GM10248 (cell line): ENCODE measurements around the gene CREB3L1.

Source experiments
- CTCF ChIA-PET: fragments of 300-600 bp; sonication (Branson Sonifier 250); formaldehyde crosslinking; extraction: SDS; loops from one replicate; lab custom pipeline; 2021; ENCODE audit warnings: antibody characterized with exemption; lab: Yijun Ruan, JAX
- POLR2A ChIA-PET: fragments of 350-650 bp; sonication (Branson Sonifier 250); formaldehyde crosslinking; extraction: SDS; loops from one replicate; lab custom pipeline; 2020; ENCODE audit warnings: antibody characterized with exemption; lab: Yijun Ruan, JAX
- DNase-seq: peaks from one replicate; pipeline ENCODE4 v3.0.0; 2012; ENCODE audit errors: extremely low spot score
- TF ChIP-seq, protein P1 (sequence below): IDR thresholded peaks from 2 replicates; pipeline ENCODE4 v1.5.1; 2012; ENCODE audit warnings: mild to moderate bottlenecking, low read depth; ENCODE audit errors: extremely low read depth, missing control alignments, control extremely low read depth

Gene CREB3L1

DNA sequence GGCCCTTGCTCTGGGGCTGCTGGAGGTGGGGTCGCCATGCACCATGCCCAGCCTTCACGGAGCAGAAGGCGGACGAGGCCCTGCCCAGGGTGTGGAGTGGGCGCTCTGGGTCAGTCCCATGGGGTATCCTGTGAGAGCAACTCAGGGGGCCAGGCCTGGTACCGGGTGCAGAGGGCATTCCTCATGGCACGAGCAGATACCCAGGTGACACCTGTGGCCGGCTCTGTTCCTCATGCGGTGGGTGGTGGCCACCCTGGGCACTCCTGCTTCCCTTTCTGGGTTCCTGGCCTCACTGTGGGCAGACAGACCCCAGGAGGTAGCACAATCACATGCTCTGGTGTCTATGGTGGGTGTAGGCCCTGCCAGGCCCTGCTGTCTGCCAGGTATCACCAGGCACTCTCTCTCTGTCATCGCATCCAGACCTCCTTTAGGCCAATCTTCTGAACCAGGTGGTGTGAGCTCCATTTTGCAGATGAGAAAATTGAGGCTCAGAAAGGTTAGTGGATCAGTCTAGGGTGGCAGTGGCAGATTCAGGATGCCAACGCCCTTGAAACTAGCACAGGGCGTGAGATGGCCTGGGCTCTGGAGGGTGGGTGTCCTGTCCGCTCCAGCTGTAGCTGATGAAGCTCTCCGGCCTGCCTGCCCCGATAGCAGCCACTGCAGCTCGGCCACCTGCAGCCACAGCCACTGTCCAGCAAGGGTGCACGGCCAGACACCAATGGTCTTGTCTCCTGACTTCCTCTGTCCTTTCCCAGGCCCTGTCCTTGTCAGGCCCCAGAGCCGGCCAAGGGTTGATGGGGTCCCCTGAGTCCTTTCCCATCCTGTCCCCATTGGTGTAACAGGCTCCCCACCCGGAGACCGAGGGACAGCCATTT is 84.9 kb downstream of the CREB3L1 start:
- no peak for DNase-seq
- ChIA-PET CTCF (interaction anchor here (1.0 to 21.1 kb wide), 9 partner anchors 1 to 175 kb away, joined by 3 to 452 read pairs (median 9); partner anchors contain the start of gene DGKZ), POLR2A (interaction anchor here (0.5 kb wide), 1 partner anchor 216 kb away, joined by 7 read pairs; no protein-coding TSS in a partner anchor)
- TF ChIP-seq, protein P1, sequence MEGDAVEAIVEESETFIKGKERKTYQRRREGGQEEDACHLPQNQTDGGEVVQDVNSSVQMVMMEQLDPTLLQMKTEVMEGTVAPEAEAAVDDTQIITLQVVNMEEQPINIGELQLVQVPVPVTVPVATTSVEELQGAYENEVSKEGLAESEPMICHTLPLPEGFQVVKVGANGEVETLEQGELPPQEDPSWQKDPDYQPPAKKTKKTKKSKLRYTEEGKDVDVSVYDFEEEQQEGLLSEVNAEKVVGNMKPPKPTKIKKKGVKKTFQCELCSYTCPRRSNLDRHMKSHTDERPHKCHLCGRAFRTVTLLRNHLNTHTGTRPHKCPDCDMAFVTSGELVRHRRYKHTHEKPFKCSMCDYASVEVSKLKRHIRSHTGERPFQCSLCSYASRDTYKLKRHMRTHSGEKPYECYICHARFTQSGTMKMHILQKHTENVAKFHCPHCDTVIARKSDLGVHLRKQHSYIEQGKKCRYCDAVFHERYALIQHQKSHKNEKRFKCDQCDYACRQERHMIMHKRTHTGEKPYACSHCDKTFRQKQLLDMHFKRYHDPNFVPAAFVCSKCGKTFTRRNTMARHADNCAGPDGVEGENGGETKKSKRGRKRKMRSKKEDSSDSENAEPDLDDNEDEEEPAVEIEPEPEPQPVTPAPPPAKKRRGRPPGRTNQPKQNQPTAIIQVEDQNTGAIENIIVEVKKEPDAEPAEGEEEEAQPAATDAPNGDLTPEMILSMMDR = no peak

GRCh38 chr11:46363031-46363407 is 85.6 kb downstream of the CREB3L1 start:
- CTCF ChIA-PET = interaction anchor here (1.0 to 20.9 kb wide), 4 partner anchors 11 to 175 kb away, joined by 3 to 452 read pairs (median 8); partner anchors contain the start of gene DGKZ

DNA sequence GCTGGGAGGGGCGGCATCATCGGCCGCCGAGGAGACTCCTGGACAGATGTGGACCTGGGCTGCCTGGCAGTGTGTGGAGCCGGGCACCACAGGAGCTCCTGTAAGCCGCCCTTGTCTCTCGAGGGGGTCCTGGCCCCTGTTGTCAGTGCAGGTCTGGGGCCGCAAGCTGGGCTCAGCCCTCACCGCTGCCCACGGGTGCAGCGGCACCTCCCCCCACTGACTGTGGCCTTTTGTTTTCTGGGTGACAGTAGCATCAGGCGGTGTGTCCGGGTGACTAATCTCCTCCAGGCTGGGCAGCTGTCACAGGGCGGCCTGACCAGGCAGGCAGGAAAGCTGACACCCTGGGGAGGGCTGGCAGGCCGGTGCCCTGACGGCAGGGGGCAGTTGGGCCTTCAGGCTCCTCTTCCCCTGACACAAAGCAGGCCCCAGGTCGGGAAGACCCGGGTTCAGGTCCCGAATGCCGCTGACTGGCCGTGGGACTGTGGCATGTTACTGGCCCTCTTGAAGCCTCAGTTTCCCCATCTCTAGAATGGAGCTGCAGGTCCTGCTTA is 86.1 kb downstream of the CREB3L1 start:
- ChIA-PET POLR2A (no interaction called here), CTCF (interaction anchor here (1.0 to 20.9 kb wide), 5 partner anchors 11 to 173 kb away, joined by 3 to 452 read pairs (median 13); partner anchors contain the start of gene DGKZ)
- TF ChIP-seq, protein P1 = no peak
- no peak for DNase-seq

More at GRCh38 chr11:46363031-46363407, 85.6 kb downstream of the CREB3L1 start:
- TF ChIP-seq, protein P1 = no peak
- DNase-seq = no peak
- POLR2A ChIA-PET = interaction anchor here (0.5 kb wide), 1 partner anchor 215 kb away, joined by 7 read pairs; no protein-coding TSS in a partner anchor

DNA sequence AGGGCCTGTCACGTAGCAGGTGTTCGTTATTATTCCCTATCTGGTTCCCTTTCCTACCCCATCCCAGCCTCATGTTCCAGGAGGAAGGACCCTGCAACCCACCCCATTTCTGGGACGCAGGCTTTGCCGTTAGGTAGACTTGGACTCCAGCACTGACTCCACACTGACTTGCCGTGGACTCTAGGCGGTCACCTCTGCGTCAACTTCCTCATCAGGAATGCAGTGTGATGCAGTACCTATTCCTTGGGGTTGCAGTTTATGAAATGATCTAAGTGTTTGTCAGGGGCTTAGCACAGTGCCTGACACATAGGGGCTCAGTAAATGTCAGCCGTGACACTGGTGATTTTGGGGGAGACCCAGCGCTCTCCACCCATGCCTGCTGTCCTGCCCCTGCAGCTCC is 86.6 kb downstream of the CREB3L1 start:
- TF ChIP-seq, protein P1 = no peak
- CTCF ChIA-PET = interaction anchor here (2.5 to 20.9 kb wide), 4 partner anchors 12 to 173 kb away, joined by 12 to 452 read pairs (median 17); partner anchors contain the start of gene DGKZ
- POLR2A ChIA-PET = no interaction called here
- DNase-seq = no peak

DNA sequence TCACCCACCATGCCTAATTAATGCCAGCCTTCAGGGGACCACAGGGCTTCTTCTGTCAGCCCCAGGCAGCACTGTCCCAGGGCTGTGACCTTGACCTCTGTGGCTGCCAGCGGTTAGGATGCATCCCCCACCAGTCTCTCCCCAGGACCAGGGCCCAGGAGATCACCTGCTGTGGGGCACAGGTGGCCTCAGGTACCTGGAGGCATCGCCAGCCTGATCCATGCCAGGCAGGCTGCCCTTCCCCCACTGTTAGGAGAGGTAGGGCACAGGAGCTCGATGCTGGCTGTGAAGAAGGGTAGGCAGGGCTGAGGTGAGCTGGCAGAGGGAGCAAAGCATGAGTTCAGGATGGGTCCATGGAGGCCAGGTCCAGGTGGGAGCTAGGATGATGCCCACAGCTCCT is 87.3 kb downstream of the CREB3L1 start:
- TF ChIP-seq, protein P1 = no peak
- ChIA-PET POLR2A (no interaction called here), CTCF (interaction anchor here (0.6 to 20.9 kb wide), 8 partner anchors 8 to 172 kb away, joined by 3 to 452 read pairs (median 10); partner anchors contain the start of gene DGKZ)
- no peak for DNase-seq

- DNase-seq = no peak
- ChIA-PET CTCF (interaction anchor here (1.3 to 20.9 kb wide), 5 partner anchors 11 to 171 kb away, joined by 3 to 452 read pairs (median 13); partner anchors contain the start of gene DGKZ), POLR2A (no interaction called here)
Observed at GRCh38 chr11:46366260-46366659, 88.8 kb downstream of the CREB3L1 start.

More at GRCh38 chr11:46366260-46366659, 88.8 kb downstream of the CREB3L1 start:
- TF ChIP-seq, protein P1 = no peak
